Thoracic aorta (tissue), 2 donors: ENCODE results near the gene MADCAM1. TPM values are rescaled to one million over a fixed set of nuclear protein-coding genes. Genes with fewer than 3 reads are reported as not detected.

Experiments
- ATAC-seq: fragments of 150-250 bp; one replicate; pipeline ENCODE4 v1.8.0; 2017; ENCODE audit warnings: low read depth; ENCODE audit not compliant: insufficient number of reproducible peaks, low FRiP score
- DNase-seq: peaks from one replicate; pipeline ENCODE4 v3.0.0-alpha.2; 2020; ENCODE audit warnings: low spot score
- H3K27ac ChIP-seq, 2 donors: fragments of 200-600 bp; sonication (generic); 1 replicate in 1 of 2; 2 replicates in 1 of 2; pipeline ENCODE4 v1.5.1; 2016; ENCODE audit warnings: mild to moderate bottlenecking in 2 of 2, moderate library complexity in 2 of 2
- H3K27me3 ChIP-seq: fragments of 200-600 bp; sonication (generic); replicated peaks from 2 replicates; pipeline ENCODE4 v1.6.0; 2016; ENCODE audit warnings: mild to moderate bottlenecking; ENCODE audit not compliant: insufficient read depth
- H3K36me3 ChIP-seq: fragments of 200-600 bp; sonication (generic); one replicate; pipeline ENCODE4 v1.5.1; 2016
- H3K4me1 ChIP-seq, 2 donors: fragments of 200-600 bp; sonication (generic); 1 replicate in 1 of 2; 2 replicates in 1 of 2; pipeline versions ENCODE4 v1.5.1 to v1.6.0; 2016; ENCODE audit warnings: low read depth in 2 of 2, mild to moderate bottlenecking in 1 of 2; ENCODE audit not compliant: control insufficient read depth in 1 of 2
- H3K4me3 ChIP-seq: fragments of 200-600 bp; sonication (generic); 2 replicates; pipeline ENCODE4 v1.5.1; 2016; ENCODE audit warnings: mild to moderate bottlenecking
- H3K9me3 ChIP-seq: fragments of 200-600 bp; sonication (generic); 2 replicates; pipeline ENCODE4 v1.5.1; 2016
- CTCF ChIP-seq: fragments of 200-600 bp; sonication (generic); IDR thresholded peaks from one replicate; pipeline ENCODE4 v1.5.1; 2019; ENCODE audit warnings: antibody characterized with exemption
- total RNA-seq, 2 donors: library from RNA; depleted of rRNA; stranded (reverse); fragments of >200 nt; gene quantifications; one replicate each; pipeline versions ENCODE4 v1.1.0 to v1.2.3, GENCODE V29; 2016

The MADCAM1 gene
- total RNA-seq, 2 donors from 2014 or later = 0.92 TPM; not detected in 1

- ATAC-seq = no peak
These were observed 16.5 kb downstream of the MADCAM1 start for GRCh38 chr19:512547-513365.

GRCh38 chr19:513368-514165 lies 17.3 kb downstream of the MADCAM1 start:
- no peak for TF ChIP-seq CTCF
- Histone ChIP-seq H3K27me3 (no peaks in the 10 kb centered on the region), H3K27ac (no peak overlapping the region), H3K36me3 (no peaks in the 10 kb centered on the region), H3K9me3 (no peaks in the 10 kb centered on the region), H3K4me1 (peaks cover 0 to 2% of the 10 kb centered on the region in 2 donors), H3K4me3 (no peak overlapping the region)
- ATAC-seq (no peak), DNase-seq (no peak)

More at GRCh38 chr19:512547-513365, 16.5 kb downstream of the MADCAM1 start:
- no peaks in the 10 kb centered on the region for H3K9me3 ChIP-seq
- H3K27me3 ChIP-seq = no peaks in the 10 kb centered on the region
- H3K4me3 ChIP-seq = no peak overlapping the region
- DNase-seq = no peak
- H3K36me3 ChIP-seq = no peaks in the 10 kb centered on the region
- TF ChIP-seq CTCF = no peak
- H3K27ac ChIP-seq = no peak overlapping the region
- H3K4me1 ChIP-seq = peaks cover 6 to 10% of the 10 kb centered on the region in 2 donors

- TF ChIP-seq CTCF = no peak
- H3K4me3 ChIP-seq = no peak overlapping the region
- no peak overlapping the region for H3K27ac ChIP-seq
- no peak for ATAC-seq
- H3K36me3 ChIP-seq = no peaks in the 10 kb centered on the region
- H3K27me3 ChIP-seq = no peaks in the 10 kb centered on the region
- no peaks in the 10 kb centered on the region for H3K9me3 ChIP-seq
- no peaks in the 10 kb centered on the region for H3K4me1 ChIP-seq
- no peak for DNase-seq
These were observed 17.9 kb downstream of the MADCAM1 start for GRCh38 chr19:514166-514663.

GRCh38 chr19:517721-518597 lies 21.7 kb downstream of the MADCAM1 start:
- no peak for TF ChIP-seq CTCF
- DNase-seq (no peak), ATAC-seq (no peak)

More at GRCh38 chr19:517721-518597, 21.7 kb downstream of the MADCAM1 start:
- no peaks in the 10 kb centered on the region for H3K27me3 ChIP-seq
- H3K4me1 ChIP-seq = no peaks in the 10 kb centered on the region
- peaks cover 2% of the 10 kb centered on the region for H3K36me3 ChIP-seq
- H3K4me3 ChIP-seq = no peak overlapping the region
- H3K9me3 ChIP-seq = no peaks in the 10 kb centered on the region
- H3K27ac ChIP-seq = no peak overlapping the region
